Astrocyte of the cerebellum (primary cell): ENCODE measurements around the gene SHANK1.

Source experiments
- DNase-seq: peaks from one replicate; pipeline ENCODE4 v3.0.0-alpha.2; 2011; ENCODE audit warnings: low read depth
- H3K4me3 ChIP-seq: 2 replicates; pipeline ENCODE4 v1.5.1; 2011; ENCODE audit warnings: mild to moderate bottlenecking, low read depth, low read length, moderate library complexity
- CTCF ChIP-seq: IDR thresholded peaks from 2 replicates; pipeline ENCODE4 v1.5.1; 2012; ENCODE audit warnings: low read length, low read depth, moderate library complexity, mild to moderate bottlenecking; ENCODE audit errors: missing control alignments
- in situ Hi-C: cut with HindIII; loops from 2 replicates; pipeline ENCODE4 v1.10.0; 2017; ENCODE audit warnings: low sequenced_read_pairs

The SHANK1 gene

DNA sequence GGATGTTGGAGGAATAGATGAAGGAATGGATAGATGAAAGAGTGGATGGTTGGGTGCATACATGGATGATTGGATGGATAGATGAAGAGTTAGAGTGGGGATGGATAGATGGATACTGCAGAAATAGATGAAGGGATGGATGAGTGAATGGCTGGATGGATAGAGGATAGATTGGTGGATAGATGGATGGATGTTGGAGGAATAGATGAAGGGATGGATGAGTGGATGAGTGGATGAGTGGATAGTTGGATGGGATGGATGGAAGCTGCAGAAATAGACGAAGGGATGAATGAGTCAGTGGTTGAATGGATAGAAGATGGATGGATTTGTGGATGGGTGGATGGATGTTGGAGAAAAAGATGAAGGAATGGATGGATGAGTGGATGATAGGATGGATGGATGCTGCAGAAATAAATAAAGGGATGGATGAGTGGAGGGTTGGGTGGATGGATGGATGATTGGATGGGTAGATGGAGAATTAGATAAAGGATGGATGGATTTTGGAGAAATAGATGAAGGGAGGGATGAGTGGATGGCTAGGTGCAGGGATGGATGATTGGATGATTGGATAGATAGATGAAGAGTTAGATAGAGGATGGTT lies 75.2 kb downstream of the SHANK1 start:
- DNase-seq: no peak
- TF ChIP-seq CTCF: no peak
- no peak overlapping the region for H3K4me3 ChIP-seq
- in situ Hi-C loops: no loop called here

GRCh38 chr19:50640368-50640767 lies 79.2 kb downstream of the SHANK1 start:
- in situ Hi-C loops: no loop called here
- H3K4me3 ChIP-seq: no peak overlapping the region

GRCh38 chr19:50639121-50640112 lies 80.2 kb downstream of the SHANK1 start, which contains the start of gene SYT3:
Gene SYT3 (minus strand): TSS chr19:50639881. CDS start chr19:50637411, 2,470 bp downstream.
- peak within 1 kb of the TSS; percentile 36 for H3K4me3 ChIP-seq
- no peak for DNase-seq
- in situ Hi-C loops: no loop called here
- TF ChIP-seq CTCF: no peak

More at GRCh38 chr19:50640368-50640767, 79.2 kb downstream of the SHANK1 start:
- DNase-seq: no peak
- no peak for TF ChIP-seq CTCF

DNA sequence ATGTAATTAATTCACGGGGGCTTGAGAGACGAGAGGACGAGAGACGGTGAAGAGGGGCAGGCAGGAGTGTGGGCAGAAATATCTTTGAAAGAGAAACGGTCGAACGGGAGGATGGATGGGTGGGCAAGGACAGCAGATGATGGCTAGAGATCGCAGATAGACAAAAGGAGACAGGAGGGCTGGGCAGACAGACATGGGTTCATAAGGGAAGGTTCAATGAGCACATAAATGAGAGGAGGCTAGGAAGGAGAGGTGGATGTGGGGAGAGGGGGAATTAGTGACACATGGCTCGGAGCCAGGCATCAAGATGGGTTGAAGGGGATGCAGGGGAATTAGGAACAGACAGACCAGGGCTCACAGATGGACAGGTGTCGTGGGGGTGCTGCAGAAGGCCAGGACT lies 81.0 kb downstream of the SHANK1 start:
- H3K4me3 ChIP-seq: no peak overlapping the region
- DNase-seq: no peak
- in situ Hi-C loops: no loop called here
- TF ChIP-seq CTCF: no peak

DNA sequence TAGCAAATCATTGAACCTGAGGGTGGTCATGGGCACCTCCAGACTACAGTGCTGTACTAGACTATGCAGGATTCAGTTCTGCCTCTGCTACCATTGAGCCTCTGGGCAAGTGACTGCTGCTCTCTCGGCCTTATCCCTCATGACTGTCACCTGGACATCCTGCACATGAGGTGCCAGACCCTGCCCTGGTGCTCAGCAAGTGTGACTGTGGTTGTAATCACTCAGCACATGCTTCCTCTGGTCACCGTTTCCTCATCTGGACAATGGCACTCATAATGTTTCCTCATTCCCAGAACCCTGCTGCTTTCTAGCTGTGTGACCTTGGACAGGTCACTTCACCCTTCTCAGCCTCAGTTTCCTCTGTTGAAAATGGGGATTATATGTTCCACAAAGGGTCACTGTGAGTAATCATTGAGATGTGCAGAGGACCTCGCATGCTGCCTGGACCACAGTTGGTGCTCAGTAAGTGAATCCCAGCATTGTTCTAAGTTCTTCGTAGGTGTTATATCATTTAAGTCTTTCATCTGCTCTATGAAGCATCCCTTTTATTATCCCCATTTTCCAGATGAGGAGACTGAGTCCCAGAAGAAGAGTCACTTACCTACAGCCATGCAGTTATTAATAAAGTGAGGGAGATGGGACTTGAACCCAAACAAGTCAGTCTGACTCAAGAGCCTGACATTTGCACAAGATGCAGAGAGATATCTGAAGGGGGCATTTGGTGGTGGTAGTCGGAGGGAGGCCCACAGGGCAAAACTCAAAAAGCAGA lies 83.1 kb downstream of the SHANK1 start:
- in situ Hi-C loops: no loop called here
- no peak overlapping the region for H3K4me3 ChIP-seq
- DNase-seq: no peak
- TF ChIP-seq CTCF: no peak

- DNase-seq: no peak
- no peak overlapping the region for H3K4me3 ChIP-seq
- in situ Hi-C loops: no loop called here
- no peak for TF ChIP-seq CTCF
These were observed 85.6 kb downstream of the SHANK1 start for GRCh38 chr19:50633973-50634372.
